ENCODE measurements around the gene SEC22C. TPM values are rescaled to one million over a fixed set of nuclear protein-coding genes. Genes with fewer than 3 reads are reported as not detected.

SEC22C gene
- 10 to 100 TPM; 97.9 to 98.4 TPM for total RNA-seq

GRCh38 chr3:42581709-42582473 is at the start of gene SEC22C:
TSS of gene SEC22C (minus strand) at chr3:42581967. CDS start at chr3:42569046, 12,921 bp downstream.

GRCh38 chr3:42600111-42600957 is 18.6 kb upstream of the SEC22C start, which contains the start of gene NKTR:
TSS of gene NKTR (plus strand) at chr3:42600686. CDS start at chr3:42601007, 321 bp downstream.

GRCh38 chr3:42502429-42503250 is 79.1 kb downstream of the SEC22C start, which contains the start of gene VIPR1:
TSS of gene VIPR1 (plus strand) at chr3:42502643. CDS start at chr3:42502736, 93 bp downstream.

Other genes starting within 250 kb of the SEC22C start
- not detected for gene LYZL4, start 171.4 kb downstream of the SEC22C start, total RNA-seq
- not detected for gene VIPR1, start 79.3 kb downstream of the SEC22C start, total RNA-seq
- gene SS18L2, start 8.9 kb upstream of the SEC22C start, total RNA-seq = 10 to 100 TPM; 17.2 to 32.3 TPM
- 10 to 100 TPM; 45.8 to 46.0 TPM for gene NKTR, start 18.7 kb upstream of the SEC22C start, total RNA-seq
- 10 to 100 TPM; 10.7 to 14.1 TPM for gene ZBTB47, start 71.7 kb upstream of the SEC22C start, total RNA-seq
- not detected for gene KLHL40, start 103.6 kb upstream of the SEC22C start, total RNA-seq
- gene HHATL, start 120.8 kb upstream of the SEC22C start, total RNA-seq = not detected
- gene CCDC13, start 191.3 kb upstream of the SEC22C start, total RNA-seq = under 1 TPM in 1 of 2 donors, not detected in 1; 0.33 TPM
- gene HIGD1A, start 222.5 kb upstream of the SEC22C start, total RNA-seq = 100 to 1,000 TPM; 116 to 157 TPM
- under 1 TPM in 1 of 2 donors, not detected in 1; under 0.01 TPM for gene ACKR2, start 227.5 kb upstream of the SEC22C start, total RNA-seq

Measured in melanocyte of skin (primary cell).